Ascending aorta (tissue), 2 donors: Measurements from ENCODE around the gene GSG1L2. TPM values are rescaled to one million over a fixed set of nuclear protein-coding genes. Genes with fewer than 3 reads are reported as not detected.

Experiments
- DNase-seq, 2 donors: peaks; one replicate each; pipeline ENCODE4 v3.0.0-alpha.2; 2019; ENCODE audit warnings: low spot score in 2 of 2
- H3K27ac ChIP-seq, 2 donors: fragments of 200-600 bp; sonication (generic); one replicate each; pipeline ENCODE4 v1.5.1; 2016 to 2017; ENCODE audit warnings: mild to moderate bottlenecking in 1 of 2
- H3K27me3 ChIP-seq: fragments of 200-600 bp; sonication (generic); one replicate; pipeline ENCODE4 v1.5.1; 2017
- H3K36me3 ChIP-seq, 2 donors: fragments of 200-600 bp; sonication (generic); one replicate each; pipeline ENCODE4 v1.5.1; 2016
- H3K4me1 ChIP-seq, 2 donors: fragments of 200-600 bp; sonication (generic); one replicate each; pipeline ENCODE4 v1.5.1; 2016 to 2017; ENCODE audit warnings: mild to moderate bottlenecking in 1 of 2
- H3K4me3 ChIP-seq, 2 donors: fragments of 200-600 bp; sonication (generic); one replicate each; pipeline ENCODE4 v1.5.1; 2016 to 2017; ENCODE audit warnings: mild to moderate bottlenecking in 1 of 2
- H3K9me3 ChIP-seq, 2 donors: fragments of 200-600 bp; sonication (generic); one replicate each; pipeline ENCODE4 v1.5.1; 2016
- CTCF ChIP-seq, 3 experiments: fragments of 200-600 bp in 2 of 3; fragments of 450-650 bp in 1 of 3; sonication (generic) in 2 of 3; IDR thresholded peaks; one replicate each; pipeline ENCODE4 v1.5.1; 2016 to 2019; ENCODE audit warnings: antibody characterized with exemption in 3 of 3, mild to moderate bottlenecking in 1 of 3, moderate library complexity in 1 of 3
- intact Hi-C: fragments of 100-400 bp; cut with DNase I; formaldehyde crosslinking; loops from one replicate; pipeline ENCODE4 v1.15.1; 2023
- total RNA-seq: library from RNA; depleted of rRNA; stranded (reverse); fragments of >200 nt; gene quantifications from one replicate; pipeline ENCODE4 v1.1.0, GENCODE V29; 2016

The GSG1L2 gene
- total RNA-seq, 1 donor from 2014 or later, result not detected

DNA sequence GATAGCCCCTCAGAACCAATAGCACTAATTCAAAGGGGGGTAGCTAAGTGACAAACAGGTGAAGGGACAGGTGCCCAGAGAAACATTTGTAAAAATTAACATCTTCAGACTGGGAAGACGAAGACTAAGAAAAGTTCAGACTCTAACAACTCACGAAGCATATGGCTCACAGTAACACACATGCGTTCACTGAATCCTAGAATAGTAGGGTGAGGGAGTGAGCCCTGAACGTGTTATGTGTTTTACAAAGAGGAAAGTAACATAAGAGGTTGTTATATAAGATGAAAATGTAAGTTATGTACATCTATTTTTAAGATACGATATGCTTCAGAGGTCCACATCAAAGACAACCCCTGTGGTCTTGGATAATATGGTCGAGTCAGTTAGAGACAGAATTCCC, 15.2 kb downstream of the GSG1L2 start:
- H3K27ac ChIP-seq, result no peak overlapping the region
- H3K27me3 ChIP-seq, result no peaks in the 10 kb centered on the region
- H3K4me1 ChIP-seq, result no peaks in the 10 kb centered on the region
- TF ChIP-seq CTCF (IDR thresholded peaks at IDR 0.05), result no peak
- H3K9me3 ChIP-seq, result peaks cover 0 to 5% of the 10 kb centered on the region in 2 donors
- no peak overlapping the region for H3K4me3 ChIP-seq
- H3K36me3 ChIP-seq, result no peaks in the 10 kb centered on the region
- DNase-seq, result no peak
- intact Hi-C loops, result no loop called here

DNA sequence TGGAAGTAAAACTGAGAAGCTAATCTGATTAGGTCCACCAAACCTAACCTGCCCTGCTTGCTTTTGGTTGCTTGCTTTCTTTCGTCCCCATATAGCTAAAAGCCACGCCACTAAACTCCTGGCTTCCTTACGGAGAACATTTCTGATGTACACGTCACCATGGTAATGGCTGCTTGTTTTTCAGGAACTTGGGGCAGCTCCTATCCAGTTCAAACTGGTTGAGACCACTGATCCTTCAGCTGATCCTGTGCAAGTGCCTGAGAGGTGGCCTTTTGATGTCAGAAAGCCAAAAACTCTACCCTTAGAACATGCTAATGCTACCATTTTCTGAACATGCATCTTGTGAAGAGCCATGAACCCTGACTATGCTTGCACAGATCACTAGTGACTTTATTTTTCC, 16.1 kb downstream of the GSG1L2 start:
- Histone ChIP-seq H3K9me3 (peaks cover 0 to 5% of the 10 kb centered on the region in 2 donors), H3K27me3 (no peaks in the 10 kb centered on the region), H3K4me1 (no peaks in the 10 kb centered on the region), H3K36me3 (no peaks in the 10 kb centered on the region), H3K27ac (no peak overlapping the region), H3K4me3 (no peak overlapping the region)
- intact Hi-C loops, result no loop called here
- no peak for DNase-seq
- TF ChIP-seq CTCF (IDR thresholded peaks at IDR 0.05), result no peak

DNA sequence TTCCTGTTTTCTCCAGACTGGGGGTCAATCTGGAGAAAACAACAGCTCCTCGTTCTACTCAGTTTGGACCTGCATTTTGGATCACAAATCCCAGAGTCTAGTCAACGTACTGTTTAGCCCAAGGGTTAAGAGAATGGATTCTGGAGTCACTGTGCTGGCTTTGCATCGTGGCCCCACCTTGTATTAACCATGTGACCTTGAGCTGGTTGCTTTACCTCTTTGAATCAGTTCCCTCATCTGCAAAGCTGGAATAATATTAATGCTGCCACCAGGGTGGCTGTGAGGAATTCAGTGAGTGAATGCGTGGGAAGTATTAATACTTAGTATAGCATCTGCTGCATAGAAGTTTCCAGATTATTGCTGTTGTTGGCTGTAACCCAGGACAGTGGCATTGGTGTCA, 19.2 kb downstream of the GSG1L2 start:
- TF ChIP-seq CTCF (IDR thresholded peaks at IDR 0.05), result no peak
- H3K9me3 ChIP-seq, result peaks cover 0 to 5% of the 10 kb centered on the region in 2 donors
- H3K27ac ChIP-seq, result no peak overlapping the region
- intact Hi-C loops, result no loop called here
- no peaks in the 10 kb centered on the region for H3K36me3 ChIP-seq
- no peaks in the 10 kb centered on the region for H3K4me1 ChIP-seq
- H3K27me3 ChIP-seq, result no peaks in the 10 kb centered on the region
- no peak overlapping the region for H3K4me3 ChIP-seq
- no peak for DNase-seq

- Histone ChIP-seq H3K36me3 (no peaks in the 10 kb centered on the region), H3K4me1 (no peaks in the 10 kb centered on the region), H3K27ac (no peak overlapping the region), H3K9me3 (peaks cover 0 to 5% of the 10 kb centered on the region in 2 donors), H3K4me3 (no peak overlapping the region), H3K27me3 (no peaks in the 10 kb centered on the region)
- TF ChIP-seq CTCF (IDR thresholded peaks at IDR 0.05), result no peak
- intact Hi-C loops, result no loop called here
- no peak for DNase-seq
These were observed 19.6 kb downstream of the GSG1L2 start for GRCh38 chr17:9802294-9802693.

DNA sequence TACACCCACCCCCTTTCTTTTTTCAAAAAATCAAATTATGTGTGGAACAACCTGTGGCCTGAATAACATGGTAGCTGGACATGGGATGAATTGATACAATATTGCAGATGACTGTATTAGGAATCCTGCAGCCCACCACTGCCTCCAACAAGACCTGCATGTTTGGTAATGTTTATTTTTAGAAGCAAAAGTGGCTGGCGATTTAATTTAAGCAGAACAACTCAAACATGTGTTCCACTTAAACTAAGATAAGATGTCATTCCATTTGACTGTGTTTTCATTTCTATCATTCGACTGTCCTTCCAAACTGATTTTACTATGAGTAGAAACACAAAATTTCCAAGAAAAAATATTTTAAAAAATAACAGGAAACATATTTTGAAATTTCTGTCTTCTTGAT, 20.4 kb downstream of the GSG1L2 start:
- no peak for DNase-seq
- no peak overlapping the region for H3K27ac ChIP-seq
- no peak for TF ChIP-seq CTCF (IDR thresholded peaks at IDR 0.05)
- peaks cover 0 to 5% of the 10 kb centered on the region in 2 donors for H3K9me3 ChIP-seq
- no peaks in the 10 kb centered on the region for H3K27me3 ChIP-seq
- intact Hi-C loops, result no loop called here
- H3K4me3 ChIP-seq, result no peak overlapping the region
- H3K4me1 ChIP-seq, result no peaks in the 10 kb centered on the region
- H3K36me3 ChIP-seq, result no peaks in the 10 kb centered on the region

DNA sequence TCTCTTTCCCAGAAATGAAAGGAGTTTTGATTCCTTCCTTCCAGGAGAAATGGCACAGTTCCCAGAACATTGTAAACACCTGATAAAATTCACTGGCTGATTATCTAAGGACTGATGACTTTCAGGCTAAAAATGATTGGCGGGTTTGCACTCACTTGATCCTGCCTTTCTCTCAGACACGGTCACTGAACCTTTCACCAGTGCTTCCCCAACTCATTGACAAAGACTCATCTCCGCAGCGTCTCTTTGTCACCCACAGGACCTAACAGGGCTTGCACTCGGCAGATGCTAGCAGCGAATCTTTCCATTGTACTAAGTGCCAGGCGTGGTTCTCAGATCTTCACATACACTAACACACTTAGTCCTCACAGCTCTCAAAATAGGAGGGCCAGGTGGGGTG, 23.2 kb downstream of the GSG1L2 start:
- no peak overlapping the region for H3K4me3 ChIP-seq
- no peaks in the 10 kb centered on the region for H3K27me3 ChIP-seq
- no peak for DNase-seq
- intact Hi-C loops, result no loop called here
- no peaks in the 10 kb centered on the region for H3K4me1 ChIP-seq
- H3K36me3 ChIP-seq, result no peaks in the 10 kb centered on the region
- no peak for TF ChIP-seq CTCF (IDR thresholded peaks at IDR 0.05)
- H3K27ac ChIP-seq, result no peak overlapping the region
- no peaks in the 10 kb centered on the region for H3K9me3 ChIP-seq
